Measurements from ENCODE around the gene PARD3. TPM values are rescaled to one million over a fixed set of nuclear protein-coding genes. Genes with fewer than 3 reads are reported as not detected.

The PARD3 gene
- polyA plus RNA-seq, 3 donors from 2014 or later: 0.72 TPM; not detected in 2

GRCh38 chr10:34112171-34112782 lies 702.8 kb downstream of the PARD3 start:
- Mint-ChIP-seq H3K27me3 (ENCODE audit: low read depth in 3 of 3) (peaks cover 0 to 2% (median 2%) of the 10 kb centered on the region in 3 donors), H3K9me3 (no peaks in the 10 kb centered on the region), H3K4me1 (no peaks in the 10 kb centered on the region), H3K36me3 (no peaks in the 10 kb centered on the region), H3K27ac (no peak overlapping the region), H3K4me3 (no peak overlapping the region)
- no peak for DNase-seq

GRCh38 chr10:34111179-34111578 lies 703.9 kb downstream of the PARD3 start:
- no peaks in the 10 kb centered on the region for H3K36me3 Mint-ChIP-seq
- no peaks in the 10 kb centered on the region for H3K4me1 Mint-ChIP-seq
- DNase-seq: no peak
- H3K9me3 Mint-ChIP-seq: no peaks in the 10 kb centered on the region
- no peak overlapping the region for H3K4me3 Mint-ChIP-seq
- peaks cover 0 to 8% (median 2%) of the 10 kb centered on the region in 3 donors for H3K27me3 Mint-ChIP-seq (ENCODE audit: low read depth in 3 of 3)
- no peak overlapping the region for H3K27ac Mint-ChIP-seq

DNA sequence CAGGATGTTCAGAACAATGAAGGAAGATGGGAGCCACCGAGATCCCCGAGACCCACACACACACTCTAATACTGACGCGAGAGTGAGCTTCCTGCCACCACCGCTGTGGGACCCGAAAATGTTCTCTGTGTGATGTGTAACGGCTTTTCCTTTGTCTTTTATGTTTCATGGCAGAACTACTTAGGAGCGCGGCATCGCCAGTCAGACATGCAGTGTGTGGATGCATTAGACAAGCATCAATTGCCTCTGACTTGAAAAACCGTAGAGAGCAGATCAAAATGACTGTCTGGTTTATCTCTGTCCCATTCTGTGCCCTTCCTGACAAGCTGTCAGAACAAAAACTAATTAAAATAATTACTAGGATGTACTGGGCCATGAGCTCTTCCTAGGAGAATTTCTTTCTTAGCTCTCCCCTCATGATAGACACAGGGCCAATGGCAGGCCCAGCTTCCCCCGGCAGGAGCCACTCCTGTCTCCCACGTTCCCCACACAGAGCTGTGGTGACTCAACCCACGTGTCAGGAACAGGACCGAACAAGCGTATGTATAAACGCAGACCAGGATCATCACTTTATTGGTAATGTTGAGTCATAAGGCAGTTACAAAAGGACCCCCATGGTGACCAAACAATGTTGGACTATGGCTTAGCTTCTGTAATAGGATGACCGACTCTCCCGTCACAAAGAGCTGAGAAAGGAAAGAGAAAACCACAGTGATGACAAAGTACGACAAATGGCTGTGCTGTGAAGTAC lies 705.0 kb downstream of the PARD3 start:
- H3K4me3 Mint-ChIP-seq: no peak overlapping the region
- H3K9me3 Mint-ChIP-seq: no peaks in the 10 kb centered on the region
- no peak for DNase-seq
- H3K27ac Mint-ChIP-seq: no peak overlapping the region
- H3K36me3 Mint-ChIP-seq: no peaks in the 10 kb centered on the region
- peaks cover 0 to 8% (median 3%) of the 10 kb centered on the region in 3 donors for H3K27me3 Mint-ChIP-seq (ENCODE audit: low read depth in 3 of 3)
- no peaks in the 10 kb centered on the region for H3K4me1 Mint-ChIP-seq

DNA sequence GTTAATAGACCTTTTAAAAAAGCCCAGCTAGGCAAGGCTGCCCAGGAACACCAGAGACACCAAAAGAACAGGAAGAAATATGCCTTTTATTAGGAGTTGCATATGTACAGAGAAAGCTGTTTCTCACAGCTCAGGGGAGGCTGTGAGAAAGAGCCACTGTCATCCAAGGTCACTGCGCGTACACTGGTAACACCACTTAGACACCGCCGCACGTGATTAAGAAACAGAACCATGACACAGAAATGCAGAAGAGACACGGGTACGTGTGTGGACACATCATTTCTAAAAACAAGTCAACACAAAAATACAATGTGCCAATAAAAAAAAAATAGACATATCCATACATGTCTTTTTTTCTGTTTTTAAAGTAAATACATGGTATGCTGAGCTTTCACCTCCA lies 705.6 kb downstream of the PARD3 start:
- Mint-ChIP-seq H3K27ac (no peak overlapping the region), H3K36me3 (no peaks in the 10 kb centered on the region), H3K4me1 (no peaks in the 10 kb centered on the region), H3K9me3 (no peaks in the 10 kb centered on the region), H3K4me3 (no peak overlapping the region), H3K27me3 (ENCODE audit: low read depth in 3 of 3) (peaks cover 1 to 8% (median 2%) of the 10 kb centered on the region in 3 donors)
- DNase-seq: no peak

GRCh38 chr10:34107626-34108516 lies 707.2 kb downstream of the PARD3 start:
- Mint-ChIP-seq H3K4me1 (no peaks in the 10 kb centered on the region), H3K27ac (no peak overlapping the region), H3K36me3 (no peaks in the 10 kb centered on the region), H3K4me3 (no peak overlapping the region), H3K27me3 (ENCODE audit: low read depth in 3 of 3) (peaks cover 1 to 8% (median 2%) of the 10 kb centered on the region in 3 donors), H3K9me3 (no peaks in the 10 kb centered on the region)
- DNase-seq: no peak

- no peak overlapping the region for H3K27ac Mint-ChIP-seq
- H3K27me3 Mint-ChIP-seq (ENCODE audit: low read depth in 3 of 3): peaks cover 1 to 9% (median 2%) of the 10 kb centered on the region in 3 donors
- DNase-seq: no peak
- no peak overlapping the region for H3K4me3 Mint-ChIP-seq
- H3K9me3 Mint-ChIP-seq: no peaks in the 10 kb centered on the region
- H3K4me1 Mint-ChIP-seq: no peaks in the 10 kb centered on the region
- H3K36me3 Mint-ChIP-seq: no peaks in the 10 kb centered on the region
Measured at GRCh38 chr10:34106356-34106885, 708.7 kb downstream of the PARD3 start.

DNA sequence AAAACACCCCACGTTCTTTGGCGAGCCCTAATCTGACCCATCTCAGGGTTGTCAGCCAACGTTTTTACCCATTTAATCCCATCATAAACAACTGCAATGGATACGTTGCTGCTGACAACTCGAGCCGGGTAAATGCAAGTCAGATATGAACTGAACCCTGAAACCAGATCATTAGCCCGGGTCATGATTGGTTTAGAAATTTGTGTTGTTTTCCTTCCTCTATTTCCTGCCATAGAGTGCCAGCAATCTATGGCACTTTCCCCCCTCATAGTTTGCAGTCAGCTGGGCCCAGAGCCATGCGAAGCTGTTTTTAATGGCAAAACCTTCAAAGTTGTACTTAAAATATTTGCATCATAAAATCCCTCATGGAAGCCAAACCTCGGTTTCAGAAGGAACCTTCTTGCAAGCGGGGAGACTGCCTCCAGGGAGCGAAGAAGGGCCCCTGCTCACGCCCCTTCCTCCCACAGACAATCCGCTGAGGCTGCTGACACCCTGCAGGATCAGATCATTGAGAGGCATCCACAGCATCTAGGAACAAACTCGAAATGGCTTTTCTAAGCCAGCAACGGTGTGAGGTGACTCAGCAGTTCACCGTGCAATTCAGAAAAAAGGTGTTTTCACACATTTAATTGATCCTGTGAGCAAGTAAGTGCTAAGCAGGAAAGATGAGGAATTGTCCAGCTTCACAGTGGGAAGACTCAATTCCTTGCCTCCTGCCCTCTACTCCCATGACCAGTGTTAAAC lies 710.1 kb downstream of the PARD3 start:
- Mint-ChIP-seq H3K27me3 (ENCODE audit: low read depth in 3 of 3) (peaks cover 1 to 7% (median 2%) of the 10 kb centered on the region in 3 donors), H3K9me3 (no peaks in the 10 kb centered on the region), H3K4me3 (no peak overlapping the region), H3K4me1 (no peaks in the 10 kb centered on the region), H3K36me3 (no peaks in the 10 kb centered on the region), H3K27ac (no peak overlapping the region)
- DNase-seq: no peak

- no peak overlapping the region for H3K4me3 Mint-ChIP-seq
- no peaks in the 10 kb centered on the region for H3K4me1 Mint-ChIP-seq
- no peaks in the 10 kb centered on the region for H3K36me3 Mint-ChIP-seq
- H3K9me3 Mint-ChIP-seq: peaks cover 0 to 8% (median 0%) of the 10 kb centered on the region in 6 donors
- no peak overlapping the region for H3K27ac Mint-ChIP-seq
- no peak for DNase-seq
- H3K27me3 Mint-ChIP-seq (ENCODE audit: low read depth in 3 of 3): peaks cover 1 to 7% (median 2%) of the 10 kb centered on the region in 3 donors
Measured at GRCh38 chr10:34102893-34103506, 712.1 kb downstream of the PARD3 start.

GRCh38 chr10:34102237-34102673 lies 712.8 kb downstream of the PARD3 start:
- Mint-ChIP-seq H3K4me1 (no peaks in the 10 kb centered on the region), H3K36me3 (no peaks in the 10 kb centered on the region), H3K27ac (no peak overlapping the region), H3K27me3 (ENCODE audit: low read depth in 3 of 3) (peaks cover 1 to 7% (median 2%) of the 10 kb centered on the region in 3 donors), H3K9me3 (peaks cover 0 to 8% (median 0%) of the 10 kb centered on the region in 6 donors), H3K4me3 (no peak overlapping the region)
- no peak for DNase-seq

DNA sequence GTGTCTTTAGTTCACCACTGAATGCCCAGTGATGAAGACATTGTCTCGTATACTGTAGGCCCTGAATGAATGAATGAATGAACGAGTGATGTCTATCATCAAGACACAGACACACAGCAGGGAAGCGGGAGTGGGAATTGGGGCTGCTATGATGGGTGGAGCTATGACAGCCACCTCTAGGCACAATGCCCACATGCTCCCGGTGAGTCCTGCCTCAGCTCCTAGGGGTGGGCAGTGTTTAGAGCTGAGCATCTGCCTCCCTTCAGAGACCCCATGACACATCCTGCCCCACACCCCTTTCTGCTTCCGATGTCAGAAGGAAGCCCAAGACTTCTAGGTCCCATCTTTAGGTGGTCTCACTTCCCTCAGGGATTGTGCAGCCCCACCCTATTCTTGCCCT lies 714.1 kb downstream of the PARD3 start:
- H3K9me3 Mint-ChIP-seq: peaks cover 0 to 8% (median 2%) of the 10 kb centered on the region in 6 donors
- H3K4me3 Mint-ChIP-seq: no peak overlapping the region
- DNase-seq: no peak
- no peaks in the 10 kb centered on the region for H3K36me3 Mint-ChIP-seq
- peaks cover 1 to 2% (median 1%) of the 10 kb centered on the region in 3 donors for H3K27me3 Mint-ChIP-seq (ENCODE audit: low read depth in 3 of 3)
- H3K4me1 Mint-ChIP-seq: no peaks in the 10 kb centered on the region
- H3K27ac Mint-ChIP-seq: no peak overlapping the region

- Mint-ChIP-seq H3K36me3 (peaks cover 0 to 6% (median 4%) of the 10 kb centered on the region in 3 donors), H3K9me3 (peaks cover 12 to 23% (median 13%) of the 10 kb centered on the region in 6 donors), H3K4me3 (no peak overlapping the region), H3K27me3 (ENCODE audit: low read depth in 3 of 3) (peaks cover 0 to 4% (median 0%) of the 10 kb centered on the region in 3 donors), H3K27ac (no peak overlapping the region), H3K4me1 (no peaks in the 10 kb centered on the region)
- DNase-seq: no peak
Measured at GRCh38 chr10:34098821-34099567, 716.1 kb downstream of the PARD3 start.

- Mint-ChIP-seq H3K27ac (no peak overlapping the region), H3K4me3 (no peak overlapping the region), H3K36me3 (peaks cover 0 to 6% (median 4%) of the 10 kb centered on the region in 3 donors), H3K9me3 (peaks cover 12 to 27% (median 15%) of the 10 kb centered on the region in 6 donors), H3K27me3 (ENCODE audit: low read depth in 3 of 3) (peaks cover 0 to 4% (median 0%) of the 10 kb centered on the region in 3 donors), H3K4me1 (no peaks in the 10 kb centered on the region)
- no peak for DNase-seq
Measured at GRCh38 chr10:34097682-34098081, 717.4 kb downstream of the PARD3 start.
